Camera-type eye (tissue), 1 donor: ENCODE results near the gene USP40. TPM values are rescaled to one million over a fixed set of nuclear protein-coding genes. Genes with fewer than 3 reads are reported as not detected.

Source experiments
- total RNA-seq: library from RNA; depleted of rRNA; stranded (reverse); fragments of >200 nt; gene quantifications from one replicate; pipeline ENCODE4 v1.2.3, GENCODE V29; 2014

USP40 gene, protein sequence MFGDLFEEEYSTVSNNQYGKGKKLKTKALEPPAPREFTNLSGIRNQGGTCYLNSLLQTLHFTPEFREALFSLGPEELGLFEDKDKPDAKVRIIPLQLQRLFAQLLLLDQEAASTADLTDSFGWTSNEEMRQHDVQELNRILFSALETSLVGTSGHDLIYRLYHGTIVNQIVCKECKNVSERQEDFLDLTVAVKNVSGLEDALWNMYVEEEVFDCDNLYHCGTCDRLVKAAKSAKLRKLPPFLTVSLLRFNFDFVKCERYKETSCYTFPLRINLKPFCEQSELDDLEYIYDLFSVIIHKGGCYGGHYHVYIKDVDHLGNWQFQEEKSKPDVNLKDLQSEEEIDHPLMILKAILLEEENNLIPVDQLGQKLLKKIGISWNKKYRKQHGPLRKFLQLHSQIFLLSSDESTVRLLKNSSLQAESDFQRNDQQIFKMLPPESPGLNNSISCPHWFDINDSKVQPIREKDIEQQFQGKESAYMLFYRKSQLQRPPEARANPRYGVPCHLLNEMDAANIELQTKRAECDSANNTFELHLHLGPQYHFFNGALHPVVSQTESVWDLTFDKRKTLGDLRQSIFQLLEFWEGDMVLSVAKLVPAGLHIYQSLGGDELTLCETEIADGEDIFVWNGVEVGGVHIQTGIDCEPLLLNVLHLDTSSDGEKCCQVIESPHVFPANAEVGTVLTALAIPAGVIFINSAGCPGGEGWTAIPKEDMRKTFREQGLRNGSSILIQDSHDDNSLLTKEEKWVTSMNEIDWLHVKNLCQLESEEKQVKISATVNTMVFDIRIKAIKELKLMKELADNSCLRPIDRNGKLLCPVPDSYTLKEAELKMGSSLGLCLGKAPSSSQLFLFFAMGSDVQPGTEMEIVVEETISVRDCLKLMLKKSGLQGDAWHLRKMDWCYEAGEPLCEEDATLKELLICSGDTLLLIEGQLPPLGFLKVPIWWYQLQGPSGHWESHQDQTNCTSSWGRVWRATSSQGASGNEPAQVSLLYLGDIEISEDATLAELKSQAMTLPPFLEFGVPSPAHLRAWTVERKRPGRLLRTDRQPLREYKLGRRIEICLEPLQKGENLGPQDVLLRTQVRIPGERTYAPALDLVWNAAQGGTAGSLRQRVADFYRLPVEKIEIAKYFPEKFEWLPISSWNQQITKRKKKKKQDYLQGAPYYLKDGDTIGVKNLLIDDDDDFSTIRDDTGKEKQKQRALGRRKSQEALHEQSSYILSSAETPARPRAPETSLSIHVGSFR
- total RNA-seq, result 73.1 TPM

DNA sequence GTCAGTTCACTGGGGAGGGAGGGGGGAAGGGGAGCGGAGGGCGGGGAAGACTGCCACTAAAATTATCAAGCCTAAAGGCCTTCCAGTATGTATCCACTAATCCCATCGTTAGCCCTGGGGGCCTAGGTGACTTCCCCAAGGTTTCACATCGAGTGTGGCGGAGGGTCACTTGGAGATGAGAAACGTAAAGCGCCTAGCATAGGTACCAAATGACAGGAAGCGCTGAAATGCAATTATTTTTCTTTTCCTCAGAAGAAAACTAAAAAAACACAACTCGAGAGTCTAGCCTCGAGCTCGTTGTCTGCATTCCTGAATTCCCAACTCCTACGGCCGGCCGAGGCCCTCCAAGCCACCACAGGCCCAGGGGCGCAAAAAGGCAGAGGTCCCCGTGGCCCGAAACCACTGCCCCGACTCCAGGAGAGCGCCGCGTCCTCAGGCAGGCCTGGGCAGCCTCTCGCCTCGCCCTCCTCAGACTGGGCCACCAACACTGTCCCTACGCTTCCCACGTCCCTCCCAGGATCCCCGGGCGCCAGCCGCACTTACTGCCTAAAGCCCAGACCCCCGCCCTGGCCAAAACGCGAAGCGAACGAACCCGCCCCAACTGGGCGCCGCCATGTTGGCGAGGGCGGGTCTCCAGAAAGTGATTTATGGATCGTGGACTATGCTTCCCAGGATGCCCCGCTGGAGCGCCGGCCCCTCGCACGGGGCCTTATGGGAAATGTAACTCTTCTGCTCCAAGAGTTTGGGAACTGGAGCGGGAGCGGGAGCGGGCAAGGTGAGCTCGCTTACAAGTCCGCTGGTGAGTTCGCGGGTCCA is at the start of gene USP40:
Gene USP40 (minus strand): TSS at position 642 of the 816 bp plus-strand sequence. CDS start 1,228 bp downstream, outside the sequence.

Other genes with a start within 250 kb of the USP40 start
- 48.3 TPM for gene DGKD, start 212.3 kb downstream of the USP40 start, total RNA-seq
- not detected for gene UGT1A8, start 50.9 kb upstream of the USP40 start, total RNA-seq
- gene UGT1A10, start 69.7 kb upstream of the USP40 start, total RNA-seq, result not detected
- not detected for gene UGT1A9, start 105.1 kb upstream of the USP40 start, total RNA-seq
- not detected for gene UGT1A7, start 115.1 kb upstream of the USP40 start, total RNA-seq
- 0.55 TPM for gene UGT1A6, start 126.1 kb upstream of the USP40 start, total RNA-seq
- 0.16 TPM for gene UGT1A5, start 146.1 kb upstream of the USP40 start, total RNA-seq
- not detected for gene UGT1A4, start 152.0 kb upstream of the USP40 start, total RNA-seq
- not detected for gene UGT1A3, start 162.3 kb upstream of the USP40 start, total RNA-seq
- gene UGT1A1, start 193.5 kb upstream of the USP40 start, total RNA-seq, result not detected
- gene MROH2A, start 211.5 kb upstream of the USP40 start, total RNA-seq, result not detected